NCI-H2196 (cell line): ENCODE data around the gene PLPP7.
"Not testable (repeated sequence)": the region's sequence is repeated elsewhere in the genome, so short reads cannot be mapped to it uniquely, and the experiment has no call there.

Experiments used
- DNase-seq: peaks from one replicate; lab custom pipeline; 2025; ENCODE audit not compliant: unreplicated experiment; lab: John Stamatoyannopoulos, UW

The PLPP7 gene

GRCh38 chr9:131266266-131267229 is 23.0 kb upstream of the PLPP7 start:
- no peak for DNase-seq

GRCh38 chr9:131270171-131271015 is 19.1 kb upstream of the PLPP7 start:
- no peak for DNase-seq

- not testable (repeated sequence) for DNase-seq
Observed at GRCh38 chr9:131271016-131271273, 18.6 kb upstream of the PLPP7 start.

GRCh38 chr9:131271506-131271931 is 18.0 kb upstream of the PLPP7 start:
- no peak for DNase-seq

GRCh38 chr9:131272212-131272611 is 17.3 kb upstream of the PLPP7 start:
- no peak for DNase-seq

- DNase-seq: no peak
Observed at GRCh38 chr9:131273146-131273855, 16.2 kb upstream of the PLPP7 start.

- no peak for DNase-seq
Observed at GRCh38 chr9:131273856-131274673, 15.5 kb upstream of the PLPP7 start.

GRCh38 chr9:131274674-131275331 is 14.7 kb upstream of the PLPP7 start:
- DNase-seq: no peak

GRCh38 chr9:131275332-131276093 is 14.0 kb upstream of the PLPP7 start:
- DNase-seq: no peak

GRCh38 chr9:131276094-131276888 is 13.2 kb upstream of the PLPP7 start, which contains the start of gene FAM78A:
FAM78A (minus strand) TSS chr9:131276510; CDS start chr9:131276179, 331 bp downstream.
- no peak for DNase-seq

GRCh38 chr9:131276891-131277286 is 12.6 kb upstream of the PLPP7 start:
- DNase-seq: no peak

- DNase-seq: no peak
Observed at GRCh38 chr9:131277287-131277909, 12.1 kb upstream of the PLPP7 start.

GRCh38 chr9:131277910-131278701 is 11.4 kb upstream of the PLPP7 start:
- peak; percentile 84 for DNase-seq

GRCh38 chr9:131278702-131279111 is 10.8 kb upstream of the PLPP7 start:
- no peak for DNase-seq

- DNase-seq: no peak
Observed at GRCh38 chr9:131279196-131279862, 10.2 kb upstream of the PLPP7 start.

GRCh38 chr9:131279863-131280570 is 9.5 kb upstream of the PLPP7 start:
- DNase-seq: no peak
